Body of pancreas (tissue), 4 donors: ENCODE results near the gene SLC25A12. TPM values are rescaled to one million over a fixed set of nuclear protein-coding genes. Genes with fewer than 3 reads are reported as not detected.
A peak's percentile ranks its signal among the peaks of the same experiment; 100 is the strongest.
"Not testable (repeated sequence)": the region's sequence is repeated elsewhere in the genome, so short reads cannot be mapped to it uniquely, and the experiment has no call there.

Experiments
- ATAC-seq: fragments of 150-250 bp; one replicate; pipeline ENCODE4 v1.9.1; 2016
- DNase-seq, 4 donors: peaks; one replicate each; pipeline ENCODE4 v3.0.0-alpha.2; 2019
- H3K27ac ChIP-seq, 4 donors: fragments of 200-600 bp; sonication (generic); 1 replicate in 3 of 4; 2 replicates in 1 of 4; pipeline versions ENCODE4 v1.5.1 to v1.6.1; 2016 to 2019; ENCODE audit warnings: mild to moderate bottlenecking in 1 of 4, mixed read lengths in 1 of 4, moderate library complexity in 1 of 4
- H3K27me3 ChIP-seq, 2 donors: fragments of 200-600 bp; sonication (generic); one replicate each; pipeline ENCODE4 v1.6.0; 2016; ENCODE audit warnings: mild to moderate bottlenecking in 1 of 2
- H3K36me3 ChIP-seq, 2 donors: fragments of 200-600 bp; sonication (generic); replicated peaks in 1 of 2; 2 replicates each; pipeline ENCODE4 v1.5.1; 2016; ENCODE audit warnings: low read depth in 2 of 2; ENCODE audit not compliant: insufficient read depth in 1 of 2
- H3K4me1 ChIP-seq: fragments of 200-600 bp; sonication (generic); one replicate; pipeline ENCODE4 v1.6.0; 2016
- H3K4me3 ChIP-seq, 2 donors: fragments of 200-600 bp; sonication (generic); 1 replicate in 1 of 2; 2 replicates in 1 of 2; pipeline ENCODE4 v1.5.1; 2016 to 2019
- H3K9me3 ChIP-seq, 3 donors: fragments of 200-600 bp; sonication (generic); 1 replicate in 2 of 3; 2 replicates in 1 of 3; pipeline ENCODE4 v1.5.1; 2016
- CTCF ChIP-seq, 7 experiments: fragments of 450-650 bp in 4 of 7; fragments of 200-600 bp in 3 of 7; sonication (generic) in 3 of 7; IDR thresholded peaks; one replicate each; pipeline ENCODE4 v1.5.1; 2016 to 2019; ENCODE audit warnings: antibody characterized with exemption in 7 of 7
- POLR2A ChIP-seq, 3 donors: fragments of 450-650 bp; IDR thresholded peaks; one replicate each; pipeline ENCODE4 v1.6.1; 2016; ENCODE audit warnings: antibody characterized with exemption in 3 of 3, mild to moderate bottlenecking in 2 of 3
- WGBS, 2 donors: methylation state at CpG; one replicate each; pipeline ENCODE4 v1.1.5; 2017; 5-methylcytosine and 5-hydroxymethylcytosine counted together
- intact Hi-C: fragments of 100-400 bp; cut with DNase I; formaldehyde crosslinking; loops from one replicate; pipeline ENCODE4 v1.15.1; 2023
- total RNA-seq, 2 donors: library from RNA; depleted of rRNA; stranded (reverse); fragments of >200 nt; gene quantifications; one replicate each; pipeline ENCODE4 v1.1.0, GENCODE V29; 2016

Gene SLC25A12
- total RNA-seq, 2 donors from 2014 or later: 4.9 to 8.0 TPM

- intact Hi-C loops: no loop called here
- H3K4me3 ChIP-seq: no peak overlapping the region
- WGBS, 2 donors: 81 to 92% methylated on average over 1 of the region's 1 CpG
Measured at GRCh38 chr2:171908235-171908634, 14.2 kb upstream of the SLC25A12 start.

GRCh38 chr2:171902840-171903420, 8.9 kb upstream of the SLC25A12 start:
- no peak for ATAC-seq
- H3K4me3 ChIP-seq: no peak overlapping the region
- intact Hi-C loops: no loop called here
- TF ChIP-seq CTCF (IDR thresholded peaks at IDR 0.05) (no peak), POLR2A (IDR thresholded peaks at IDR 0.05) (no peak)
- H3K27me3 ChIP-seq: no peaks in the 10 kb centered on the region
- H3K27ac ChIP-seq: no peak overlapping the region
- H3K36me3 ChIP-seq: no peaks in the 10 kb centered on the region
- H3K4me1 ChIP-seq: no peaks in the 10 kb centered on the region
- 54 to 62% methylated on average over 2 of the region's 2 CpGs for WGBS, 2 donors
- H3K9me3 ChIP-seq: no peaks in the 10 kb centered on the region
- DNase-seq: no peak

More at GRCh38 chr2:171908235-171908634, 14.2 kb upstream of the SLC25A12 start:
- no peaks in the 10 kb centered on the region for H3K9me3 ChIP-seq
- no peak overlapping the region for H3K27ac ChIP-seq
- no peaks in the 10 kb centered on the region for H3K4me1 ChIP-seq
- no peaks in the 10 kb centered on the region for H3K36me3 ChIP-seq
- H3K27me3 ChIP-seq: no peaks in the 10 kb centered on the region
- TF ChIP-seq CTCF (IDR thresholded peaks at IDR 0.05): no peak
- TF ChIP-seq POLR2A (IDR thresholded peaks at IDR 0.05): no peak
- ATAC-seq (no peak), DNase-seq (no peak)

GRCh38 chr2:171899623-171900282, 5.7 kb upstream of the SLC25A12 start:
- H3K36me3 ChIP-seq, intact Hi-C loops, DNase-seq, H3K27ac ChIP-seq, H3K4me3 ChIP-seq, H3K27me3 ChIP-seq, H3K9me3 ChIP-seq, H3K4me1 ChIP-seq, ATAC-seq: not testable (repeated sequence)
- 95% methylated on average over 11 of the region's 58 CpGs; no CpG with 5 or more reads in 1 of the 2 donors for WGBS, 2 donors

GRCh38 chr2:171895786-171896185, 1.7 kb upstream of the SLC25A12 start:
- H3K27me3 ChIP-seq: no peaks in the 10 kb centered on the region
- TF ChIP-seq POLR2A (IDR thresholded peaks at IDR 0.05) (no peak), CTCF (IDR thresholded peaks at IDR 0.05) (no peak)
- no peaks in the 10 kb centered on the region for H3K36me3 ChIP-seq
- H3K4me3 ChIP-seq: no peak overlapping the region
- ATAC-seq: no peak
- no peaks in the 10 kb centered on the region for H3K9me3 ChIP-seq
- peaks cover 22% of the 10 kb centered on the region for H3K4me1 ChIP-seq
- intact Hi-C loops: no loop called here
- WGBS, 2 donors: 82 to 85% methylated on average over 1 of the region's 1 CpG
- no peak overlapping the region for H3K27ac ChIP-seq
- no peak for DNase-seq

GRCh38 chr2:171894612-171894947, 536 bp upstream of the SLC25A12 start:
- no peaks in the 10 kb centered on the region for H3K9me3 ChIP-seq
- ATAC-seq: no peak
- H3K36me3 ChIP-seq: no peaks in the 10 kb centered on the region
- H3K4me1 ChIP-seq: peaks cover 22% of the 10 kb centered on the region
- intact Hi-C loops: no loop called here
- no peak for DNase-seq
- 36 to 47% methylated on average over 10 of the region's 10 CpGs for WGBS, 2 donors
- H3K4me3 ChIP-seq: peak overlapping the region in 1 of 2 donors; percentile 69
- H3K27ac ChIP-seq: peak overlapping the region in 2 of 4 donors; percentile 55 to 73
- no peaks in the 10 kb centered on the region for H3K27me3 ChIP-seq
- no peak for TF ChIP-seq POLR2A (IDR thresholded peaks at IDR 0.05)
- no peak for TF ChIP-seq CTCF (IDR thresholded peaks at IDR 0.05)
